SK-N-SH (cell line): ENCODE measurements around the gene ASIC4. TPM values are rescaled to one million over a fixed set of nuclear protein-coding genes. Genes with fewer than 3 reads are reported as not detected.

Experiments
- CTCF ChIA-PET: fragments of 300-600, 350-600 bp; formaldehyde crosslinking; extraction: SDS; loops from one replicate; lab custom pipeline; 2021; lab: Yijun Ruan, JAX
- POLR2A ChIA-PET: fragments of 350-600 bp; sonication (Branson Sonifier 250); formaldehyde crosslinking; extraction: SDS; loops from one replicate; lab custom pipeline; 2020; ENCODE audit warnings: antibody characterized with exemption, inconsistent platforms; lab: Yijun Ruan, JAX
- DNase-seq: peaks from one replicate; pipeline ENCODE4 v3.0.0; 2012
- H2AFZ ChIP-seq: fragments of 200-600 bp; sonication (generic); 2 replicates; pipeline ENCODE4 v1.8.1; 2016; ENCODE audit warnings: antibody characterized with exemption, mild to moderate bottlenecking, low read depth
- H3F3A ChIP-seq: fragments of 200-600 bp; sonication (generic); replicated peaks from 2 replicates; pipeline ENCODE3; 2016; ENCODE audit warnings: antibody characterized with exemption, mild to moderate bottlenecking; ENCODE audit not compliant: insufficient read depth
- H3K27ac ChIP-seq, 2 experiments: fragments of 200-500 bp in 1 of 2; fragments of 200-600 bp in 1 of 2; sonication (Bioruptor generic) in 1 of 2; sonication (generic), shearing (Covaris generic) in 1 of 2; 2 replicates each; pipeline versions ENCODE4 v1.5.1 to v1.6.1; 2014 to 2016; ENCODE audit warnings: low read depth in 2 of 2, inconsistent platforms in 1 of 2, low read length in 1 of 2, mild to moderate bottlenecking in 1 of 2, mixed read lengths in 1 of 2
- H3K27me3 ChIP-seq: fragments of 200-600 bp; sonication (generic), shearing (Covaris generic); 2 replicates; pipeline ENCODE4 v1.6.1; 2016; ENCODE audit warnings: mixed run types; ENCODE audit not compliant: insufficient read depth
- H3K36me3 ChIP-seq, 2 experiments: fragments of 200-500 bp in 1 of 2; fragments of 200-600 bp in 1 of 2; sonication (Bioruptor generic) in 1 of 2; sonication (generic) in 1 of 2; replicated peaks in 1 of 2; 2 replicates each; pipeline versions ENCODE3 to v1.5.1; 2014 to 2016; ENCODE audit warnings: low read length in 1 of 2, mild to moderate bottlenecking in 1 of 2; ENCODE audit not compliant: insufficient read depth in 2 of 2, control insufficient read depth in 1 of 2
- H3K4me1 ChIP-seq, 2 experiments: fragments of 200-500 bp in 1 of 2; fragments of 200-600 bp in 1 of 2; sonication (Bioruptor generic) in 1 of 2; sonication (generic), shearing (Covaris generic) in 1 of 2; 2 replicates each; pipeline versions ENCODE4 v1.5.1 to v1.6.1; 2014 to 2016; ENCODE audit warnings: low read depth in 1 of 2, low read length in 1 of 2, mixed run types in 1 of 2; ENCODE audit not compliant: insufficient read depth in 2 of 2, control insufficient read depth in 1 of 2
- H3K4me2 ChIP-seq: fragments of 200-600 bp; sonication (generic), shearing (Covaris generic); 2 replicates; pipeline ENCODE4 v1.6.1; 2017; ENCODE audit warnings: mixed run types
- H3K4me3 ChIP-seq, 2 experiments: fragments of 200-500 bp in 1 of 2; fragments of 200-600 bp in 1 of 2; sonication (Bioruptor generic) in 1 of 2; sonication (generic), shearing (Covaris generic) in 1 of 2; 2 replicates each; pipeline versions ENCODE4 v1.5.1 to v1.8.1; 2014 to 2016; ENCODE audit warnings: low read depth in 2 of 2, inconsistent platforms in 1 of 2, low read length in 1 of 2, mild to moderate bottlenecking in 1 of 2, mixed read lengths in 1 of 2, moderate library complexity in 1 of 2
- H3K79me2 ChIP-seq: fragments of 200-600 bp; sonication (generic); 2 replicates; pipeline ENCODE4 v1.8.1; 2017; ENCODE audit warnings: mild to moderate bottlenecking; ENCODE audit not compliant: insufficient read depth
- H3K9ac ChIP-seq: fragments of 200-600 bp; sonication (generic); 2 replicates; pipeline ENCODE4 v1.6.1; 2017; ENCODE audit warnings: mixed run types
- H3K9me2 ChIP-seq: fragments of 200-600 bp; sonication (generic); 2 replicates; pipeline ENCODE4 v1.6.1; 2017; ENCODE audit warnings: mixed run types
- H3K9me3 ChIP-seq: fragments of 200-600 bp; sonication (generic); 2 replicates; pipeline ENCODE4 v1.6.1; 2017; ENCODE audit warnings: mixed run types, mild to moderate bottlenecking, moderate library complexity
- H4K20me1 ChIP-seq: fragments of 200-600 bp; sonication (generic); 2 replicates; pipeline ENCODE4 v1.6.1; 2017; ENCODE audit warnings: mild to moderate bottlenecking, mixed run types; ENCODE audit not compliant: insufficient read depth
- EZH2phosphoT487 ChIP-seq: fragments of 200-600 bp; sonication (generic); IDR thresholded peaks from 2 replicates; pipeline ENCODE4 v1.6.1; 2017; ENCODE audit warnings: low read depth, mixed run types, mild to moderate bottlenecking, antibody characterized with exemption, moderate library complexity, borderline replicate concordance
- FOXM1 ChIP-seq: IDR thresholded peaks from 2 replicates; pipeline ENCODE4 v1.4.0; 2012; ENCODE audit warnings: low read depth, mild to moderate bottlenecking
- MAX ChIP-seq: IDR thresholded peaks from 2 replicates; pipeline ENCODE4 v1.4.0; 2012; ENCODE audit warnings: low read depth
- MEF2A ChIP-seq: IDR thresholded peaks from 2 replicates; pipeline ENCODE4 v1.4.0; 2012; ENCODE audit warnings: low read depth, borderline replicate concordance
- NRF1 ChIP-seq: IDR thresholded peaks from 2 replicates; pipeline ENCODE4 v1.6.1; 2012; ENCODE audit warnings: low read depth, mild to moderate bottlenecking, low read length
- PBX3 ChIP-seq: IDR thresholded peaks from 2 replicates; pipeline ENCODE4; 2012
- REST ChIP-seq: IDR thresholded peaks from 2 replicates; pipeline ENCODE4 v1.6.1; 2012; ENCODE audit warnings: mild to moderate bottlenecking, low read depth, low read length, moderate library complexity
- RXRA ChIP-seq: IDR thresholded peaks from 2 replicates; pipeline ENCODE4 v1.4.0; 2012; ENCODE audit warnings: low read depth, mild to moderate bottlenecking, borderline replicate concordance
- SIN3A ChIP-seq: IDR thresholded peaks from 2 replicates; pipeline ENCODE4 v1.6.1; 2012; ENCODE audit warnings: low read depth, mild to moderate bottlenecking, low read length, moderate library complexity, borderline replicate concordance
- SMC3 ChIP-seq: IDR thresholded peaks from 2 replicates; pipeline ENCODE4 v1.6.1; 2012; ENCODE audit warnings: low read depth, low read length, improper control_type of control experiment
- TCF12 ChIP-seq: IDR thresholded peaks from 2 replicates; pipeline ENCODE4 v1.4.0; 2012
- USF2 ChIP-seq: fragments of 150-350 bp; IDR thresholded peaks from 2 replicates; pipeline ENCODE4 v1.6.1; 2017; ENCODE audit warnings: antibody characterized with exemption, low read length, low read depth, borderline replicate concordance
- YY1 ChIP-seq: IDR thresholded peaks from 2 replicates; pipeline ENCODE4 v1.4.0; 2012; ENCODE audit warnings: low read depth, mild to moderate bottlenecking
- WGBS: methylation state at CpG from one replicate; pipeline ENCODE4 v1.1.6; 2017; ENCODE audit warnings: low lambda C conversion rate; 5-methylcytosine and 5-hydroxymethylcytosine counted together
- polyA plus RNA-seq, 3 experiments: library from polyadenylated mRNA; depleted of rRNA; stranded (reverse); fragments of >200 nt; gene quantifications; 2 replicates each; pipeline ENCODE4 v1.2.3, GENCODE V29; 2012

ASIC4 gene
- polyA plus RNA-seq, 1 of the 3 experiments (the other 2 are of a cell fraction), result 0.05 TPM

GRCh38 chr2:219474285-219475060 lies 39.8 kb upstream of the ASIC4 start:
- no peak overlapping the region for H3K27ac ChIP-seq
- TF ChIP-seq MAX, result no peak
- 82% methylated on average over 11 of the region's 11 CpGs for WGBS
- DNase-seq, result no peak
- H3K4me3 ChIP-seq, result no peak overlapping the region
- H3K9ac ChIP-seq, result no peak overlapping the region
- ChIA-PET POLR2A (interaction anchor here (1.9 kb wide), 1 partner anchor 14 kb away, joined by 8 read pairs; no protein-coding TSS in a partner anchor), CTCF (interaction anchor here (4.2 to 56.4 kb wide), 4 partner anchors 11 to 71 kb away, joined by 23 to 2824 read pairs (median 116); partner anchors contain the start of genes ASIC4, CHPF, GMPPA and TMEM198)
- no peaks in the 10 kb centered on the region for H3K9me2 ChIP-seq
- peaks cover 6% of the 10 kb centered on the region for H3F3A ChIP-seq
- H3K79me2 ChIP-seq, result no peaks in the 10 kb centered on the region
- peaks cover 29 to 47% of the 10 kb centered on the region in 2 experiments for H3K36me3 ChIP-seq
- no peaks in the 10 kb centered on the region for H3K9me3 ChIP-seq
- H2AFZ ChIP-seq, result no peak overlapping the region
- no peaks in the 10 kb centered on the region for H3K27me3 ChIP-seq
- peaks cover 2 to 42% of the 10 kb centered on the region in 2 experiments; a peak in 3 of 4 replicates for H3K4me1 ChIP-seq
- H3K4me2 ChIP-seq, result no peak overlapping the region
- no peaks in the 10 kb centered on the region for H4K20me1 ChIP-seq

- DNase-seq, result no peak
- Histone ChIP-seq H3K79me2 (no peaks in the 10 kb centered on the region), H3K27me3 (no peaks in the 10 kb centered on the region), H3K36me3 (peaks cover 23 to 47% of the 10 kb centered on the region in 2 experiments), H3F3A (peaks cover 6% of the 10 kb centered on the region), H3K9ac (no peak overlapping the region), H3K9me3 (no peaks in the 10 kb centered on the region), H3K27ac (peak overlapping the region; percentile 36 to 74; a peak in 3 of 4 replicates), H3K4me1 (peaks cover 0 to 42% of the 10 kb centered on the region in 2 experiments; a peak in 1 of 4 replicates), H4K20me1 (no peaks in the 10 kb centered on the region), H2AFZ (no peak overlapping the region), H3K4me3 (no peak overlapping the region), H3K4me2 (no peak overlapping the region), H3K9me2 (no peaks in the 10 kb centered on the region)
- ChIA-PET CTCF (interaction anchor here (0.6 to 56.4 kb wide), 18 partner anchors 7 to 166 kb away, joined by 3 to 2824 read pairs (median 8); partner anchors contain the start of genes ASIC4, CHPF, GMPPA and SPEG), POLR2A (interaction anchor here (0.8 to 1.9 kb wide), 4 partner anchors 14 to 55 kb away, joined by 3 to 8 read pairs (median 3); no protein-coding TSS in a partner anchor)
- 92% methylated on average over 6 of the region's 6 CpGs for WGBS
- TF ChIP-seq SIN3A (no peak), EZH2phosphoT487 (no peak), REST (no peak), SMC3 (no peak), TCF12 (no peak), PBX3 (no peak), USF2 (no peak), RXRA (no peak), FOXM1 (no peak), NRF1 (no peak), YY1 (no peak), MEF2A (no peak), MAX (no peak)
Observed at GRCh38 chr2:219475278-219475677, 39.0 kb upstream of the ASIC4 start.
